HG02852 (cell line): ENCODE data around the gene FAM83B.
"Not testable (repeated sequence)": the region's sequence is repeated elsewhere in the genome, so short reads cannot be mapped to it uniquely, and the experiment has no call there.

Experiments
- ATAC-seq: cut with Tn5 transposase; IDR thresholded peaks from one replicate; pipeline ENCODE4 v1.9.1; 2021; ENCODE audit warnings: mild to moderate bottlenecking, moderate library complexity; ENCODE audit not compliant: unreplicated experiment

Gene FAM83B, protein sequence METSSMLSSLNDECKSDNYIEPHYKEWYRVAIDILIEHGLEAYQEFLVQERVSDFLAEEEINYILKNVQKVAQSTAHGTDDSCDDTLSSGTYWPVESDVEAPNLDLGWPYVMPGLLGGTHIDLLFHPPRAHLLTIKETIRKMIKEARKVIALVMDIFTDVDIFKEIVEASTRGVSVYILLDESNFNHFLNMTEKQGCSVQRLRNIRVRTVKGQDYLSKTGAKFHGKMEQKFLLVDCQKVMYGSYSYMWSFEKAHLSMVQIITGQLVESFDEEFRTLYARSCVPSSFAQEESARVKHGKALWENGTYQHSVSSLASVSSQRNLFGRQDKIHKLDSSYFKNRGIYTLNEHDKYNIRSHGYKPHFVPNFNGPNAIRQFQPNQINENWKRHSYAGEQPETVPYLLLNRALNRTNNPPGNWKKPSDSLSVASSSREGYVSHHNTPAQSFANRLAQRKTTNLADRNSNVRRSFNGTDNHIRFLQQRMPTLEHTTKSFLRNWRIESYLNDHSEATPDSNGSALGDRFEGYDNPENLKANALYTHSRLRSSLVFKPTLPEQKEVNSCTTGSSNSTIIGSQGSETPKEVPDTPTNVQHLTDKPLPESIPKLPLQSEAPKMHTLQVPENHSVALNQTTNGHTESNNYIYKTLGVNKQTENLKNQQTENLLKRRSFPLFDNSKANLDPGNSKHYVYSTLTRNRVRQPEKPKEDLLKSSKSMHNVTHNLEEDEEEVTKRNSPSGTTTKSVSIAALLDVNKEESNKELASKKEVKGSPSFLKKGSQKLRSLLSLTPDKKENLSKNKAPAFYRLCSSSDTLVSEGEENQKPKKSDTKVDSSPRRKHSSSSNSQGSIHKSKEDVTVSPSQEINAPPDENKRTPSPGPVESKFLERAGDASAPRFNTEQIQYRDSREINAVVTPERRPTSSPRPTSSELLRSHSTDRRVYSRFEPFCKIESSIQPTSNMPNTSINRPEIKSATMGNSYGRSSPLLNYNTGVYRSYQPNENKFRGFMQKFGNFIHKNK

GRCh38 chr6:54846243-54846856, at the start of gene FAM83B:
FAM83B (plus strand) TSS chr6:54846771; CDS start chr6:54870247, 23,476 bp downstream.
- no peak for ATAC-seq

GRCh38 chr6:54796918-54797317, 49.7 kb upstream of the FAM83B start:
- ATAC-seq, result not testable (repeated sequence)

- ATAC-seq, result no peak
Measured at GRCh38 chr6:54800050-54800600, 46.4 kb upstream of the FAM83B start.

DNA sequence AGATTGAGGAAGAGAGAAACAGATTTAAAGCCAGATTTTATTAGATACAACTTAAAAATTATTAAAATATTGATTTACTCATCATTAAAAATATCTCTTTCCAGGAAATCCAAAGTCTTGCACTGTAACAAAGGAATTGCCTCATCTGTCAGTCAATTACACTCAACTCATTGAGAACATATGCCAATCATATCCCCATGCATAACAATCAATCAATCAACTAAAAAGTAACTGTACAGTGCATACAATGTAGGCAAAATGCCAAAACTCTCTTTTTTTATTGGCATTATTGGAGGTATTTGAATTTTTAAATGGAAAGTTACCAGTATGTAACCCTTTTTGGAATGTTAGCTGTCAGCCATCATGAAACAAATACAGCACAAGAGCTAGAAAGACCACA, 45.3 kb upstream of the FAM83B start:
- ATAC-seq, result no peak

GRCh38 chr6:54801669-54802068, 44.9 kb upstream of the FAM83B start:
- ATAC-seq, result no peak

GRCh38 chr6:54802775-54803634, 43.6 kb upstream of the FAM83B start:
- no peak for ATAC-seq

DNA sequence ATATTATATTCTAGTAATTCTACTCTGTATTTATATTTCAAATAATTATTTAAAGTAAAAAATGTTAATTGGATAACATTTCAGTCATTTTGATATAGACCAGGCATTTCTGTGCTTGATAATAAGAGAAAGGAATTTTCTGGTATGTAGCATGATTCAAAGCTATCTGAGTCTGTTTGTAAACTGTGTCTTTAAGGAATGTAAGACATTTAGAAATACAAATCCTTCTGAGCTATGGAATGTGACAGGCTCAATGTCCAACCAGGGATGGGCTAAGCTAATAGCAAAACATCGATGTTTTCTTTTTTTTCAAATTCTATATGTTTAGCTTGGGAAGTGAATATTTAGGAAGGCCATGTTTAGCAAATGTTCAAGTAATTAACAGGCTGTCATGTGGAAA, 41.5 kb upstream of the FAM83B start:
- ATAC-seq, result no peak

DNA sequence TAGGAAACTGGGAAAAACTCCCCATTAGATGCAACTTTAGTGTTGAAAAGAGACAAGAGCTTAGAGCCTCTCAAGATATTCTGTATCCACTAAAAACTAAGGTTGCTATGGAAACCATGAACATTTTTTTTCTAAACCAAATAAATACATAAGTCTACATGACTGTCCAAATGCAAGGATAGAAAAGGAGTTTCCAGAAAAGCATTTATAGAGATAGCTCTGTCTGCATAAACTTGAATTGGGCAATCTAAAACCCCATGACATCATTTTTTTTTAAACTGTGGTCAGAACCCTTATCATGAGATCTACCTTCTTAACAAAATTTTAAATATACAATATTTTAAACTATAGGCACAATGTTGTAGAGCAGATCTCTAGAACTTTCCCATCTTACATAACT, 36.4 kb upstream of the FAM83B start:
- no peak for ATAC-seq

DNA sequence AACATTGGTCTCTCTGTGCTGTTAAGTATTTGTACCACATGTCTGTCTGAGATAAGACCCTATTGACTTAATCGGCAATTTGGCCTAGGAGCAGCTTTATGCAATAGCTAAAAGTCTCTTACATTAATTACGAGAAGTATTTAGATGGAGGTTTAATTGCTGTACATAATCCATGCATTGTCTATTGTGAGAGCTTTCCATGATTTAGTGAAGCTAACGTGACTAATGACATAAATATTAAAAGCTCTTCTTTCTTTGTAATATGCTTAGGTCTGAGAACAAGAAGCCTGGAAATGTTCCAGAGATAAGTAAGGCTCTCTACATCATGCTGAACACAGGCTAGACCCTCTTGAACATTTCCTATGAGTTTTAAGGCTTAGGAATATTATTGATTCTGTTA, 32.7 kb upstream of the FAM83B start:
- no peak for ATAC-seq

GRCh38 chr6:54817236-54817635, 29.3 kb upstream of the FAM83B start:
- no peak for ATAC-seq

GRCh38 chr6:54817834-54818233, 28.7 kb upstream of the FAM83B start:
- no peak for ATAC-seq

GRCh38 chr6:54824225-54824624, 22.3 kb upstream of the FAM83B start:
- not testable (repeated sequence) for ATAC-seq

- ATAC-seq, result no peak
Measured at GRCh38 chr6:54827010-54827409, 19.6 kb upstream of the FAM83B start.

DNA sequence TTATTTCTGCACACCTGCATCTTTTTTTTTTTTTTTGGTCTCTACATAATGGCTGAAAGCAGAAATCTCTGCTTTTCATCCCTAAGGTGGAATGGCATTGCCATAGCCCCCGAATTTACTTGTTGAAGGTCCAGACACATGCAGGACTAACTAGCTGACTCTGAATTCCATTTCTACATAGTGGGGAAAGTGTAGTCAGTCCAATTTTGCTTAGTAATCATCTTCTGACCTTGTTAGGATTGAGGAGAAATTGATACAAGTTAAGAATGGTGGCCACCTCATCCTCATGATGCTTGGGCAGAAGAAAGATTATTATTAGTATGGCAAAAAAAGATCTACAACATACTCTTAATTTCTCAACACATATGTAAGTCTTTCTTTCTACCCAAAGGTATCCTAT, 16.4 kb upstream of the FAM83B start:
- no peak for ATAC-seq

GRCh38 chr6:54835176-54835575, 11.4 kb upstream of the FAM83B start:
- ATAC-seq, result no peak

- ATAC-seq, result no peak
Measured at GRCh38 chr6:54846857-54847674, 495 bp downstream of the FAM83B start.

- no peak for ATAC-seq
Measured at GRCh38 chr6:54847799-54848597, 1.4 kb downstream of the FAM83B start.

DNA sequence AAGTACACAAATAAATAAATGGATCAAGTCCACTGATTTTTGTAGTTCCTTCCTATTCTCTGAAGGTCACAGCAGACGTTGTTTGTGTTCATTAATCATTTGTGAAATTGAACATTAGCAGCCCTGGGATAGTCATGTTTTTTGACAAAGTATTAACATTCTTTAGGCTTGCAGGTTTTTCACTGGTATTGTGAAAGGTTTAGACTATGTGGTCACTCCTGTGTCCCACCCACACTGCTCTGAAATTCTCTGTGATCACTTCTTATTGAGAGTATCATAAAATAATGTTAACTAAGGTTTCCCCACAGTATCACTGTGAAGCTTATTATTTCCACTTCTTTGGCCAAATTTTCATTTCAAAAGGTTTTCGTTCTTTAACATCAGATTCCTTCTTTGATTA, 3.5 kb downstream of the FAM83B start:
- no peak for ATAC-seq
